Lower lobe of right lung (tissue), 2 donors: ENCODE data around the gene CKM. TPM values are rescaled to one million over a fixed set of nuclear protein-coding genes. Genes with fewer than 3 reads are reported as not detected.

Experiments
- ATAC-seq, 2 donors: fragments of 200-7000 bp; cut with Tn5 transposase; one replicate each; pipeline ENCODE4 v1.9.1; 2020 to 2022; ENCODE audit warnings: mild to moderate bottlenecking in 2 of 2, moderate library complexity in 2 of 2
- DNase-seq: peaks from one replicate; pipeline ENCODE4 v3.0.0-alpha.2; 2020
- H3K27ac ChIP-seq: fragments of 200-600 bp; one replicate; pipeline ENCODE4 v1.8.0; 2022
- H3K27me3 ChIP-seq: fragments of 200-600 bp; one replicate; pipeline ENCODE4 v1.8.0; 2022; ENCODE audit warnings: low read depth
- H3K36me3 ChIP-seq: fragments of 200-600 bp; one replicate; pipeline ENCODE4 v1.8.0; 2022; ENCODE audit warnings: mild to moderate bottlenecking
- H3K4me1 ChIP-seq: fragments of 200-600 bp; one replicate; pipeline ENCODE4 v1.8.0; 2022
- H3K4me3 ChIP-seq: fragments of 200-600 bp; one replicate; pipeline ENCODE4 v1.8.0; 2022; ENCODE audit warnings: mild to moderate bottlenecking
- H3K9me3 ChIP-seq: fragments of 200-600 bp; one replicate; pipeline ENCODE4 v1.8.0; 2022
- CTCF ChIP-seq: fragments of 200-600 bp; IDR thresholded peaks from one replicate; pipeline ENCODE4 v1.8.0; 2022; ENCODE audit warnings: antibody characterized with exemption, mild to moderate bottlenecking
- intact Hi-C: fragments of 100-400 bp; cut with DNase I; formaldehyde crosslinking; loops from one replicate; pipeline ENCODE4 v1.11.0; 2022
- total RNA-seq: library from RNA; stranded (reverse); fragmentation: NEBNext Ultra II Directional; extraction: Animal tissue kit (Norgen Biotek cat#: 25700); gene quantifications from one replicate; pipeline ENCODE4 v1.2.1, GENCODE V29; 2021
- donor health status: DM: no; HTN: yes; CAD: no; lungs with severe emphysema.

Gene CKM
- total RNA-seq, 1 donor from 2014 or later, result 0.24 TPM

DNA sequence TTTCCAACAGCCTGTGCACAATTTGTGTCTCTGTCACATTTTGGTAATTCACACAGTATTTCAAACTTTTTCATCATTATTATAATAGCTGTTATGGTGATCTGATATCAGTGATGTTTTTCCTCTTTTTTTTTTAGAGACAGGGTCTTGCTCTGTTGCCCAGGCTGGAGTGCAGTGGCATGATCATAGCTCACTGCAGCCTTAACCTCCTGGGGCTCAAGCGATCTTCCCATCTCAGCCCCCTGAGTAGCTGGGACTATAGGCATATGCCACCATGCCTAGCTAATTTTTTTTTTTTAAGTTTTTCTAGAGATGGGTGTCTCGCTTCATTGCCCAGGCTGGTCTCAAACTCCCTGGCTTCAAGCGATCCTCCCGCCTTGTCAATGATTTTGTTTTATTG is 65.8 kb downstream of the CKM start:
- H3K4me3 ChIP-seq, result no peak overlapping the region
- intact Hi-C loops, result no loop called here
- ATAC-seq (no peak), DNase-seq (no peak)
- no peak overlapping the region for H3K27ac ChIP-seq
- H3K4me1 ChIP-seq, result peaks cover 21% of the 10 kb centered on the region
- no peaks in the 10 kb centered on the region for H3K9me3 ChIP-seq
- H3K27me3 ChIP-seq, result no peaks in the 10 kb centered on the region
- H3K36me3 ChIP-seq, result no peaks in the 10 kb centered on the region
- no peak for TF ChIP-seq CTCF

Other genes starting within 250 kb of the CKM start
- gene ZNF296, start 246.4 kb downstream of the CKM start, total RNA-seq, result 1.7 TPM
- 16.1 TPM for gene GEMIN7, start 243.6 kb downstream of the CKM start, total RNA-seq
- 29.1 TPM for gene PPP1R37, start 229.7 kb downstream of the CKM start, total RNA-seq
- not detected for gene NKPD1, start 161.9 kb downstream of the CKM start, total RNA-seq
- 18.4 TPM for gene TRAPPC6A, start 144.6 kb downstream of the CKM start, total RNA-seq
- 15.9 TPM for gene BLOC1S3, start 144.1 kb downstream of the CKM start, total RNA-seq
- gene EXOC3L2, start 77.5 kb downstream of the CKM start, total RNA-seq, result 3.6 TPM
- gene MARK4, start 71.6 kb downstream of the CKM start, total RNA-seq, result 32.5 TPM
- gene KLC3, start 17.9 kb upstream of the CKM start, total RNA-seq, result 1.4 TPM
- gene ERCC2, start 47.7 kb upstream of the CKM start, total RNA-seq, result 14.0 TPM
- gene PPP1R13L, start 82.2 kb upstream of the CKM start, total RNA-seq, result 43.8 TPM
- gene POLR1G, start 83.8 kb upstream of the CKM start, total RNA-seq, result 4.5 TPM
- 41.6 TPM for gene ERCC1, start 101.0 kb upstream of the CKM start, total RNA-seq
- 18.0 TPM for gene FOSB, start 145.1 kb upstream of the CKM start, total RNA-seq
- gene RTN2, start 174.2 kb upstream of the CKM start, total RNA-seq, result 16.2 TPM
- 1.8 TPM for gene PPM1N, start 175.6 kb upstream of the CKM start, total RNA-seq
- gene VASP, start 184.6 kb upstream of the CKM start, total RNA-seq, result 190 TPM